Medulla oblongata (tissue), 1 donor: Measurements from ENCODE around the gene SCG2.
"Not testable (repeated sequence)": the region's sequence is repeated elsewhere in the genome, so short reads cannot be mapped to it uniquely, and the experiment has no call there.

Experiments
- DNase-seq: peaks from one replicate; pipeline ENCODE4 v3.0.0-alpha.2; 2015; ENCODE audit errors: extremely low spot score

The SCG2 gene

GRCh38 chr2:223611061-223611460, 8.9 kb upstream of the SCG2 start:
- no peak for DNase-seq

DNA sequence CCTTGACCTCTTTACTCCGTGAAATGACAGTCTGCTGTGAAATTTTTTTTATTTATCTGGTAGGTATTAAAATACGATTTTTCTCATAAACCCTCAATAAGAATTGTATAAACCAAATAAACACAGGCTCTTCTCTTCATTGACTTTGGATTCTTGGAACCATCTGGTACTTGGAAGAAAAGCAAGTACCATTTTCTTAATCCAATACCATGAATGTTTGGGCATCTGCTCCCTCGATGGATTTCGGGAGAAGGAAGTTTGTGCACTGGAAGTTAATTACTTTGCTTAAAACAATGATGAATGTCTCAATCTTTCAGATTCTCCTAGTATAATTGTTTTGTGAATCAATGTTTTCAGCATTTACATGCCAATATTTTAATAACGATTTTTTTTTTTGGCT, 5.3 kb upstream of the SCG2 start:
- no peak for DNase-seq

DNA sequence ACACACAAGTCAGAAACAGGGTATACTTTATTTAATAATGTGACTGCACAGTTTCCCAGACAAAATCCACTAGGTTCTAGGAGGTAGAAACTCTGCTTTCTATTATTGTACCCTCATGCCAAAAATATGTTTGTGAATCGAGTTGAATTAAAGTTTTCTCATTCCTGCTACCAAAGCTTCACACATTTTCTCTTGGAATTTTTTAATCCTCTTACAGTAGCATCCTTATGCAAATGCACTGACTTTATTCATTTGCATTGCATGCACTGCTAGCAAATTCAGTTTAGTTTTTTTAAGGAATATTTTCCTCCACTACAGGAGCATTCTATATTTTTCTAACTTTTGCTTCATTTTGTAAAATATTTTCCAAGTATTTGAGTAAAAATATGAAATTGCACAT, 4.8 kb upstream of the SCG2 start:
- DNase-seq, result no peak

- DNase-seq, result no peak
Observed at GRCh38 chr2:223604231-223604630, 2.1 kb upstream of the SCG2 start.

- DNase-seq, result no peak
Observed at GRCh38 chr2:223602972-223603371, 811 bp upstream of the SCG2 start.

DNA sequence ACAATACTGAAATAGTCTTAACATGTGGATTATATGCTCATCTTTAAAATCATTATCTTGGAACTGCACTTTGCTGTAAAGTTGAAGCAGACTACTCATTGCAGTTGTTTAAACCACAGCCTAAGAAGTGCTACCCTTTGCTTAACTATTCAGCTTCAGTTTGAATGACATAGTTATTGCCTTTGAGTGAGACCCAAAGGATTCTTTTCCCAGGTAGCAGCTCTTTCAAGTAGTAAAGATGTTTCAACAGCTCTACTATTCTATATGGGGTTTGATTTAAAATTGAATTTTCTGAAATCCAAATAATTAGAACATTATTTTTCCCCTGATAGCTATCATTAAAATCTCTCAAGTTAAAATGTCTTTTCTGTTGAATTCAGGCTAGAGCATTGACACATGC, 1.1 kb downstream of the SCG2 start:
- DNase-seq, result no peak

DNA sequence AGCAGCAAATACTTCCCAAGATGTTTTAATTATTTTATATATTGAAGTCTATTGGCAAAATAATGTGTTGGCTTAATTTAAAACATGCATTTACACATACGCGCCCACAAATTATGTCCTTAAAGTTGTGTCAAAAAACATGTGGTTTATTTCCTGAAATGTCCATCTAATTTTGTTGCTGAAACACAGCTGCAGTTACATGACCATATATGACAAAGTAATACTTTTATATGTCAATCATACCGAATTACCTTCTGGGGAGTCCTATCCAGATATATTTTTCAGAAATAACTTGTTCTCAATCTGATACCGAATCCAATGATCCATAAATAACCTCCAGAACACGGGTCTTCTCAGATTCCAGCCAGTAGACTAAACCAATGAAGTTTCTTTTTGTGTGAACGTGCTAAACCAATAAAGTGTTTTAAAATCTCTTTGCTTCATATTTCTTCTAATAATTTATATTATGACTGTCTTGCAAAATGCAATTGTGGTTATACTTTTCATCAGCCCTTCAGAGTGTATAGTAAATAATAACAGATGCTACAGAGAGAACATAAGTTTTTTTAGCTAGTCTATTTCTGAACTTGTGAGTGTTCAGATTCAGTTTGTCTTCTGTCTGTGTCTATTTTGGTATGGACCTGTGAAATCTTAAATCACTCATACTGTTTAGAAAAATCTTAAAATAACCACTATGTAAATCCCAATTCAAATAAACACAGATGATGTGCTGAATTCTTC, 2.4 kb downstream of the SCG2 start:
- DNase-seq, result no peak

GRCh38 chr2:223598994-223599639, 3.0 kb downstream of the SCG2 start:
- DNase-seq, result no peak

DNA sequence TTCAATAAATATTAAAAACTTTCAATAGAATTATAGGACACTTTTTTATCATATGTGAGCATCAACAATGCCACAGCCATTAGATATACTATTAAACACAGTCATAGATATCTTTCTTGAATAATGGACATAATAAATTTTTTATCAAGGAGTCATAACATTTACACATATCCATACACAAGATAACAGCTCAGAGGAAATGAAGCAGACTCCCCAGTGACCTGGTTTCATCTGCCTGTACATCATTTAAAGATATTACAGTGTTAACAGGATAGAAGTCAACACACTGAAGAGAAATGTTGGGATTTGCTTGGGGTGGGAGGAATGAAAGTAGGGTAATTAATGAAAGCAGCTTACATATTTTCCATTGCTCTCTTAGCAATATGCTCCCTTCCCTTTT, 5.1 kb downstream of the SCG2 start:
- DNase-seq, result no peak

DNA sequence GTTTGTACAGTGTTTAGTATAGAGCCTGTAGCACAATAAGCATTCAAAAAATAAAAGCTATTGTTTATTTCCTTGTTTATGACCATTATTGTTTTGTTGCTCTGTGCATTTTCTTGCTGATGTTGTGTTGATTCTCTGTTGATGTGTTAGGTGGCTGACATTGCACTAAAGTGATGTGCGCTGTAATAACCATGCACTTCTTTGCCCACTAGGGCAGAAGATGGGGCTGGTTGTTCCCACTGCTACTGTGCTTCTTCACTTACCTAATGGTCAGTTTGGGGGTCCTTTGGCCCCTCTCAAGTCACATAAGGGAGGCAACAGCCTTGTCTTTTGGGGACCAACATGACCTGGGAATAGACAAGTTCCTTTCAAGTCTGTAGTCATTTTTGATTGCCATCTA, 6.0 kb downstream of the SCG2 start:
- no peak for DNase-seq

- no peak for DNase-seq
Observed at GRCh38 chr2:223594831-223595230, 7.3 kb downstream of the SCG2 start.

DNA sequence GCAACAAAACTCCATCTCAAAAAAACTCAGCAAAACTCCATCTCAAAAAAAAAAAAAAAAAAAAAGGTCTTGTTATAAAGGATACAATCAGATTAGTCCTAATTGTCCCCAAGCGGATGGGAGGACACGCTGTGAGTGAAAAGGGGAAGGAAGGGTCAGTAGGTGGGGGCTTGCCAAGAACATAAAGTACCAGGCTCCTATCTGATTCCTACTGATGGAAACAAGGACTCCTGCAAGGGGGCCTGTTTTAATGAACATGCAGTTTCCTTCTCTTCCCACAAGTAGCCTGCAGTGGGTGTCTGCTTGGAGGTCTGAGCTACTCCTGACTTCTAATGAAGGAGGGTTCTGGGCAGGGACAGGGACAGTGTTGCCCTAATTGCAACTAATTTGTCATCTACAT, 7.9 kb downstream of the SCG2 start:
- no peak for DNase-seq

DNA sequence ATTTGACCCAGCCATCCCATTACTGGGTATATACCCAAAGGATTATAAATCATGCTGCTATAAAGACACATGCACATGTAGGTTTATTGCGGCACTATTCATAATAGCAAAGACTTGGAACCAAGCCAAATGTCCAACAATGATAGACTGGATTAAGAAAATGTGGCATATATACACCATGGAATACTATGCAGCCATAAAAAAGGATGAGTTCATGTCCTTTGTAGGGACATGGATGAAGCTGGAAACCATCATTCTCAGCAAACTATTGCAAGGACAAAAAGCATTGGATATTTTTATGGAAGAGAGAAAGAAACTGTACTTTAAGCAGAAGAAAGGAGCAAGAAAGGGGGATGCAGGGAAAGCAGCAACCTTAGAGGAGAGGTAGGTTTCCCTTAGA, 9.5 kb downstream of the SCG2 start:
- not testable (repeated sequence) for DNase-seq

GRCh38 chr2:223591596-223591995, 10.6 kb downstream of the SCG2 start:
- no peak for DNase-seq

DNA sequence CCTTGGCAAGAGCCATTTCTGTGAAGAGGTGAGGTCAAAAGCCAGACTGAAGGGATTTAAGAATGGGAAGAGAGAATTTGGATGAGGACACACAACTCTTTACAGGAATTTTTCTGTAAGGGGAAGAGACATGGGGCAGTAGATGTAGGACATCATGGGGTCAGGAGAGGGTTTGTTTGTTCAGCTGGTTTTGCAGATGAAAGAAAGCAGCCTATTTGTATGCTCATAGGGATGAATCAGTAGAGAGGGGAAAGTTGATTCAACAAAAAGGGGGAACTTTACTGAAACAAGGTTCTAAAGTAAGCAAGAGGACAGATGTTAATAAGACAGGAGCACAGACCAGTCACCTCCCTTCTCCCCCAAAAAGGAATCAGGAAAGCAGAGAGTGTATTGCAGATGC, 11.2 kb downstream of the SCG2 start:
- no peak for DNase-seq

GRCh38 chr2:223589901-223590300, 12.3 kb downstream of the SCG2 start:
- no peak for DNase-seq

DNA sequence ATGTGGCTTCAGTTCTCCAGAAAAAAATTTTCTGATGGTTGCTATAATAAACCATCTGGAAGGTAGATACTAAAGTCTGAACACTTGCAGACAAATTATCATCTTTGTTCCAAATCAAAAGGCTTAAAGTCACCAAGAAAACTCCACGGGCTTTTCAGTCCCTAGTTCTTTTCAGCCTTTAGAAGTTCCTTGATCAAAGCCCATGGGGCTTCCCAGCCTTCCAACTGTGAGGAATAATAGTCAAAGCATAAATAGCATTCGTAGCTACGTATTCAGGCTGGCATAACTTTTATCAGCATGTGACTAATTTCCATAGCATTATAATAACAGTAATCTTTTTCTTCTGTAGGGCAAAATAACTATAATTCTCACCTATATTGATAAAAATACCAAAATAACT, 13.9 kb downstream of the SCG2 start:
- no peak for DNase-seq

- DNase-seq, result no peak
Observed at GRCh38 chr2:223587301-223587700, 14.9 kb downstream of the SCG2 start.

- no peak for DNase-seq
Observed at GRCh38 chr2:223586261-223586660, 15.9 kb downstream of the SCG2 start.

DNA sequence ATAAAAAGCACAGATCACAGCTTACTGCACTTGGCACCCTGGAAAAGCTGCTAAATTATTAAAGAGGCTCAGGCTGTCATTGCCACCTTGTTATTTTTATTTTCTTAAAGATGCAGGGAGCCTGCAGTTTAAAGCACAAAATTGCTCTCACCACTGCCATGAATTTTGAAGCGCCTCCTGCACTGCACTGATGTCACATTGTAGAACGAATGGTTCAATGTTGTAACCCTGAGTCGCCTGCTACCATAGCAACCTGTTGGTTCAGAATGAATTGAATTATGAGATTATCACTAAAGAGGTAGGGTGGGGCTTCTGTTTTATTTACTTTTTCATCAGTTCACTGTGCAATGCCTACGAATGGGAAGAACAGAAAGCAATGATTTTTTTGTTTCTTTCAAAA, 16.5 kb downstream of the SCG2 start:
- no peak for DNase-seq

DNA sequence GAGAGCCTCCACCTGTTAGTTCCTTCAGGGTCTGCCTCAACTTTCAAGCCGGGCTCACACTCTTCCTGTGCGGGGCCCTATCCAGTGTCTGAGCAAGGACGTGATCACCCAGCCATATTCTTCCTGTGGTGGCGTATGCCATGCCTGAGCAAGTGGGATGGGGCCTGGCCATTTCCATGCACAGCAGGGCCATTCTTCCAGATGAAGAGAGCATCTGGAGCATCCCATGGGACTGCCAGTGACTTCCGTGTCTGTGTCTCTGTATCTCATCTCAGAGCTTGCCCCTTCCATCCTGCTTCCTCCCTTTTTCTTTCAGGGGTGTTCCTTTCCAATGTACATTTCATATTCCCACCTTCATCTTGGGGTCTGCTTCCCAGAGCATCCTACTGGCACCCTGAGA, 20.2 kb downstream of the SCG2 start:
- no peak for DNase-seq

GRCh38 chr2:223580951-223581350, 21.2 kb downstream of the SCG2 start:
- peak; percentile 76 for DNase-seq

- no peak for DNase-seq
Observed at GRCh38 chr2:223578846-223579245, 23.3 kb downstream of the SCG2 start.

GRCh38 chr2:223576873-223577272, 25.3 kb downstream of the SCG2 start:
- no peak for DNase-seq
